OCI-LY3 (cell line): ENCODE measurements around the gene MAML2.

Experiments
- H2AFZ ChIP-seq: fragments of 200-600, 300-600 bp; shearing (Covaris generic); 2 replicates; pipeline ENCODE4 v1.6.0; 2014; ENCODE audit warnings: antibody characterized with exemption, low read depth, low read length
- H3K27ac ChIP-seq: fragments of 200-600, 300-600 bp; sonication (generic); 2 replicates; pipeline ENCODE4 v1.5.1; 2014; ENCODE audit warnings: mild to moderate bottlenecking, low read length, moderate library complexity, mixed read lengths
- H3K27me3 ChIP-seq: fragments of 200-600, 300-600 bp; sonication (generic); 2 replicates; pipeline ENCODE4 v1.6.1; 2014; ENCODE audit warnings: low read depth, low read length, mixed read lengths
- H3K36me3 ChIP-seq: fragments of 200-600, 300-600 bp; sonication (generic); replicated peaks from 2 replicates; pipeline ENCODE3; 2014; ENCODE audit warnings: low read depth, low read length, mixed read lengths
- H3K4me1 ChIP-seq: fragments of 300-600, 200-600 bp; sonication (generic); 2 replicates; pipeline ENCODE4 v1.6.1; 2014; ENCODE audit warnings: low read length, mixed read lengths
- H3K4me2 ChIP-seq: fragments of 200-600, 300-600 bp; sonication (generic); 2 replicates; pipeline ENCODE4 v1.6.1; 2014; ENCODE audit warnings: low read length, mixed read lengths
- H3K4me3 ChIP-seq: fragments of 300-600, 200-600 bp; sonication (generic); 2 replicates; pipeline ENCODE4 v1.5.1; 2014; ENCODE audit warnings: antibody characterized with exemption, mild to moderate bottlenecking, low read length, moderate library complexity
- H3K79me2 ChIP-seq: fragments of 300-600, 200-600 bp; shearing (Covaris generic); 2 replicates; pipeline ENCODE4 v1.6.1; 2014; ENCODE audit warnings: mild to moderate bottlenecking, low read length, mixed read lengths
- H3K9ac ChIP-seq: fragments of 300-600, 200-600 bp; shearing (Covaris generic); 2 replicates; pipeline ENCODE4 v1.6.0; 2014; ENCODE audit warnings: mild to moderate bottlenecking, low read length, moderate library complexity
- H3K9me3 ChIP-seq: fragments of 200-600, 300-600 bp; shearing (Covaris generic); 2 replicates; pipeline ENCODE4 v1.6.1; 2014; ENCODE audit warnings: low read length, mixed read lengths; ENCODE audit not compliant: insufficient read depth
- H4K20me1 ChIP-seq: fragments of 200-600, 300-600 bp; sonication (generic); 2 replicates; pipeline ENCODE4 v1.6.1; 2016; ENCODE audit warnings: low read length, mixed read lengths; ENCODE audit not compliant: insufficient read depth
- CTCF ChIP-seq: fragments of 200-600, 300-600 bp; sonication (generic); IDR thresholded peaks from 2 replicates; pipeline ENCODE4 v1.5.1; 2014; ENCODE audit warnings: antibody characterized with exemption, low read length, low read depth
- EZH2phosphoT487 ChIP-seq: fragments of 200-600 bp; shearing (Covaris generic); IDR thresholded peaks from 2 replicates; pipeline ENCODE4 v1.6.1; 2018; ENCODE audit warnings: antibody characterized with exemption, mixed run types, low read depth

Gene MAML2

GRCh38 chr11:96084610-96085318 is 258.2 kb downstream of the MAML2 start:
- H3K4me2 ChIP-seq: no peak overlapping the region
- no peaks in the 10 kb centered on the region for H3K27me3 ChIP-seq
- H3K79me2 ChIP-seq: no peaks in the 10 kb centered on the region
- no peaks in the 10 kb centered on the region for H3K9me3 ChIP-seq
- no peak overlapping the region for H3K9ac ChIP-seq
- no peak overlapping the region for H2AFZ ChIP-seq
- no peak overlapping the region for H3K27ac ChIP-seq
- H3K4me1 ChIP-seq: no peaks in the 10 kb centered on the region
- no peaks in the 10 kb centered on the region for H4K20me1 ChIP-seq
- no peaks in the 10 kb centered on the region for H3K36me3 ChIP-seq
- H3K4me3 ChIP-seq: no peak overlapping the region
- TF ChIP-seq CTCF (no peak), EZH2phosphoT487 (no peak)

- Histone ChIP-seq H3K27me3 (no peaks in the 10 kb centered on the region), H3K9me3 (no peaks in the 10 kb centered on the region), H3K27ac (no peak overlapping the region), H4K20me1 (no peaks in the 10 kb centered on the region), H3K79me2 (no peaks in the 10 kb centered on the region), H3K9ac (no peak overlapping the region), H3K4me1 (no peaks in the 10 kb centered on the region), H3K4me2 (no peak overlapping the region), H3K4me3 (no peak overlapping the region), H2AFZ (no peak overlapping the region), H3K36me3 (no peaks in the 10 kb centered on the region)
- TF ChIP-seq CTCF (no peak), EZH2phosphoT487 (no peak)
These were observed 260.1 kb downstream of the MAML2 start for GRCh38 chr11:96082936-96083335.

GRCh38 chr11:96082002-96082899 is 260.7 kb downstream of the MAML2 start:
- Histone ChIP-seq H3K4me3 (no peak overlapping the region), H3K9me3 (no peaks in the 10 kb centered on the region), H3K4me2 (no peak overlapping the region), H3K79me2 (no peaks in the 10 kb centered on the region), H2AFZ (no peak overlapping the region), H3K27ac (no peak overlapping the region), H4K20me1 (no peaks in the 10 kb centered on the region), H3K27me3 (no peaks in the 10 kb centered on the region), H3K4me1 (no peaks in the 10 kb centered on the region), H3K36me3 (no peaks in the 10 kb centered on the region), H3K9ac (no peak overlapping the region)
- TF ChIP-seq CTCF: no peak
- no peak for TF ChIP-seq EZH2phosphoT487

DNA sequence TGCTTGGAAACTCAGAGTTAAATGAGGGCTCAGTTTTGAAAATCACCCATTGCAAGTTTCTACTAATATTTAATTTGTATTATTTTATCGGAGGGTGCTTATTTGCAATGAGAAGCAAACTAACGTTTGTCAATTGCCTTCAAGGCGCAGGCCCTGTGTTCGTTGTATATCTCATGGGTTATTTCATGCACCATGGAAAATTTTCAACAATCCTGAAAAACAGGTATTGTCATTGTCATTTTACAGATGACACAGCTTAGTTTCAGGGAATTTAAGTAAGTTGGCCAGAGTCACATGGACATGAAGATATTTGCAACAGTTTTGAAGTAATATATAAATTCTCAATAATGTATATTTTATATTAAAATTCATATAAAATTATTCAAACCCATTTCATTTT is 261.4 kb downstream of the MAML2 start:
- TF ChIP-seq EZH2phosphoT487 (no peak), CTCF (no peak)
- Histone ChIP-seq H2AFZ (no peak overlapping the region), H3K27me3 (no peaks in the 10 kb centered on the region), H4K20me1 (no peaks in the 10 kb centered on the region), H3K4me1 (peaks cover 2% of the 10 kb centered on the region), H3K9me3 (no peaks in the 10 kb centered on the region), H3K4me3 (no peak overlapping the region), H3K27ac (no peak overlapping the region), H3K4me2 (no peak overlapping the region), H3K9ac (no peak overlapping the region), H3K36me3 (no peaks in the 10 kb centered on the region), H3K79me2 (no peaks in the 10 kb centered on the region)
